ENCODE measurements around the gene NTN1. TPM values are rescaled to one million over a fixed set of nuclear protein-coding genes. Genes with fewer than 3 reads are reported as not detected.

The NTN1 gene
- polyA plus RNA-seq, 1 donor from 2014 or later: 16.2 TPM

GRCh38 chr17:9107527-9107926 lies 86.2 kb downstream of the NTN1 start:
- H3K9me3 ChIP-seq (ENCODE audit: low read length): no peaks in the 10 kb centered on the region
- TF ChIP-seq TAF1 (IDR thresholded peaks at IDR 0.05; ENCODE audit: low read depth) (no peak), RAD21 (conservative IDR thresholded peaks at IDR 0.05) (no peak), MXI1 (conservative IDR thresholded peaks at IDR 0.05; ENCODE audit: poor library complexity, severe bottlenecking) (no peak), REST (IDR thresholded peaks at IDR 0.05; ENCODE audit: borderline replicate concordance) (no peak), CTCF (IDR thresholded peaks at IDR 0.05; ENCODE audit: poor library complexity, severe bottlenecking) (no peak), POLR2AphosphoS5 (IDR thresholded peaks at IDR 0.05) (no peak), EZH2 (IDR thresholded peaks at IDR 0.05; ENCODE audit: borderline replicate concordance, insufficient read depth, low read length, poor library complexity, severe bottlenecking) (no peak), EP300 (conservative IDR thresholded peaks at IDR 0.05; ENCODE audit: poor library complexity, severe bottlenecking) (no peak), SMC3 (conservative IDR thresholded peaks at IDR 0.05; ENCODE audit: poor library complexity) (no peak)
- no peak overlapping the region for H2AFZ ChIP-seq (ENCODE audit: low read depth, low read length)
- no peak overlapping the region for H3K9ac ChIP-seq (ENCODE audit: low read length)
- no peaks in the 10 kb centered on the region for H3F3A ChIP-seq (ENCODE audit: insufficient read depth, low read length, poor library complexity, severe bottlenecking)
- no peaks in the 10 kb centered on the region for H3K9me2 ChIP-seq (ENCODE audit: insufficient read depth, low read length)
- H4K20me1 ChIP-seq (ENCODE audit: insufficient read depth): no peaks in the 10 kb centered on the region
- H3K27me3 ChIP-seq (ENCODE audit: insufficient read depth, low read depth, low read length): no peaks in the 10 kb centered on the region
- H3K36me3 ChIP-seq (ENCODE audit: insufficient read depth, low read length): no peaks in the 10 kb centered on the region
- H3K27ac ChIP-seq (ENCODE audit: low read length): no peak overlapping the region
- H3K4me2 ChIP-seq (ENCODE audit: low read length): no peak overlapping the region
- H3K4me3 ChIP-seq (ENCODE audit: low read length): no peak overlapping the region
- no peaks in the 10 kb centered on the region for H3K79me2 ChIP-seq (replicated peaks; ENCODE audit: insufficient read depth, low read length)

GRCh38 chr17:9108146-9108545 lies 86.8 kb downstream of the NTN1 start:
- Histone ChIP-seq H4K20me1 (ENCODE audit: insufficient read depth) (no peaks in the 10 kb centered on the region), H3K27ac (ENCODE audit: low read length) (no peak overlapping the region), H3K9me2 (ENCODE audit: insufficient read depth, low read length) (no peaks in the 10 kb centered on the region), H2AFZ (ENCODE audit: low read depth, low read length) (no peak overlapping the region), H3K4me2 (ENCODE audit: low read length) (no peak overlapping the region), H3K9ac (ENCODE audit: low read length) (no peak overlapping the region), H3K27me3 (ENCODE audit: insufficient read depth, low read depth, low read length) (no peaks in the 10 kb centered on the region), H3K36me3 (ENCODE audit: insufficient read depth, low read length) (no peaks in the 10 kb centered on the region), H3K4me3 (ENCODE audit: low read length) (no peak overlapping the region), H3K9me3 (ENCODE audit: low read length) (no peaks in the 10 kb centered on the region), H3F3A (ENCODE audit: insufficient read depth, low read length, poor library complexity, severe bottlenecking) (no peaks in the 10 kb centered on the region), H3K79me2 (replicated peaks; ENCODE audit: insufficient read depth, low read length) (no peaks in the 10 kb centered on the region)
- TF ChIP-seq EP300 (conservative IDR thresholded peaks at IDR 0.05; ENCODE audit: poor library complexity, severe bottlenecking) (no peak), REST (IDR thresholded peaks at IDR 0.05; ENCODE audit: borderline replicate concordance) (no peak), POLR2AphosphoS5 (IDR thresholded peaks at IDR 0.05) (no peak), TAF1 (IDR thresholded peaks at IDR 0.05; ENCODE audit: low read depth) (no peak), EZH2 (IDR thresholded peaks at IDR 0.05; ENCODE audit: borderline replicate concordance, insufficient read depth, low read length, poor library complexity, severe bottlenecking) (no peak), MXI1 (conservative IDR thresholded peaks at IDR 0.05; ENCODE audit: poor library complexity, severe bottlenecking) (no peak), CTCF (IDR thresholded peaks at IDR 0.05; ENCODE audit: poor library complexity, severe bottlenecking) (no peak), RAD21 (conservative IDR thresholded peaks at IDR 0.05) (no peak), SMC3 (conservative IDR thresholded peaks at IDR 0.05; ENCODE audit: poor library complexity) (no peak)

Data from neural cell (in vitro differentiated cells).